Measurements from ENCODE around the gene MIPOL1. TPM values are rescaled to one million over a fixed set of nuclear protein-coding genes. Genes with fewer than 3 reads are reported as not detected.
A peak's percentile ranks its signal among the peaks of the same experiment; 100 is the strongest.

The MIPOL1 gene
- total and polyA plus RNA-seq, 2 of the 13 experiments (the other 11 are each of a cell fraction or from before 2014, with no cell fraction given): 8.6 to 34.2 TPM

DNA sequence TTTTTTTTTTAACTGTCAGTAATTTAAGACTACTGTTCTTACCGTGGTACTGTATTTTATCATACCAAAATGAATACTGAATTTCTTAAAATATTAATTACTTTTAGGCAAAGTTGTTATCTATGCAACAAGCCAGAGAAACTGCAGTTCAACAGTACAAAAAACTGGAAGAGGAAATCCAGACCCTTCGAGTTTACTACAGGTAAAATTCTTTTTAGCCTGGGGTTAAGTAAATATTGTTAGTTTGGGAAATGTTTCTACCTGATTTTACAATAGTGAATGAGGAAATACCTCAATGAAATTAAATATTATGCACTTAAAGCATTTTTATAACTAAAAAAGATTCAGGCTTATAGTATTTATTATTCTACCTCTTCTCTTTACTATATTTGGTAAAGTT lies 225.0 kb downstream of the MIPOL1 start:
- no peak overlapping the region for H2AFZ ChIP-seq (ENCODE audit: low read length)
- H3K36me3 ChIP-seq (replicated peaks in 1 of 2; ENCODE audit: control insufficient read depth in 1 of 2, insufficient read depth in 2 of 2, low read length in 2 of 2): 0 out of 5 replicates have a peak, but pooled peaks cover 0 to 1% of the 10 kb centered on the region in 2 experiments
- no peaks in the 10 kb centered on the region for H4K20me1 ChIP-seq (ENCODE audit: insufficient read depth, low read length)
- H3K27ac ChIP-seq (ENCODE audit: extremely low read length, insufficient read depth, low read length): no peak overlapping the region
- TF ChIP-seq, protein P1, sequence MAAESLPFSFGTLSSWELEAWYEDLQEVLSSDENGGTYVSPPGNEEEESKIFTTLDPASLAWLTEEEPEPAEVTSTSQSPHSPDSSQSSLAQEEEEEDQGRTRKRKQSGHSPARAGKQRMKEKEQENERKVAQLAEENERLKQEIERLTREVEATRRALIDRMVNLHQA (CRISPR knock-in tag; IDR thresholded peaks at IDR 0.05): no peak
- TF ChIP-seq, protein P2, sequence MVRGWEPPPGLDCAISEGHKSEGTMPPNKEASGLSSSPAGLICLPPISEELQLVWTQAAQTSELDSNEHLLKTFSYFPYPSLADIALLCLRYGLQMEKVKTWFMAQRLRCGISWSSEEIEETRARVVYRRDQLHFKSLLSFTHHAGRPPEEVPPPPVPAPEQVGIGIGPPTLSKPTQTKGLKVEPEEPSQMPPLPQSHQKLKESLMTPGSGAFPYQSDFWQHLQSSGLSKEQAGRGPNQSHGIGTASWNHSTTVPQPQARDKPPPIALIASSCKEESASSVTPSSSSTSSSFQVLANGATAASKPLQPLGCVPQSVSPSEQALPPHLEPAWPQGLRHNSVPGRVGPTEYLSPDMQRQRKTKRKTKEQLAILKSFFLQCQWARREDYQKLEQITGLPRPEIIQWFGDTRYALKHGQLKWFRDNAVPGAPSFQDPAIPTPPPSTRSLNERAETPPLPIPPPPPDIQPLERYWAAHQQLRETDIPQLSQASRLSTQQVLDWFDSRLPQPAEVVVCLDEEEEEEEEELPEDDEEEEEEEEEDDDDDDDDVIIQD (CRISPR knock-in tag; IDR thresholded peaks at IDR 0.05; ENCODE audit: low read depth): peak; percentile 60; the same call in 1 of the 2 replicates
- TF ChIP-seq MTF2 (CRISPR knock-in tag; IDR thresholded peaks at IDR 0.05; ENCODE audit: borderline replicate concordance) (no peak), NR2F6 (IDR thresholded peaks at IDR 0.05) (no peak), NR2F6 (CRISPR knock-in tag; IDR thresholded peaks at IDR 0.05) (0 out of 2 replicates have a peak, but pooled peaks have one; percentile 3), NFE2 (CRISPR knock-in tag; IDR thresholded peaks at IDR 0.05) (no peak)
- TF ChIP-seq, protein P3, sequence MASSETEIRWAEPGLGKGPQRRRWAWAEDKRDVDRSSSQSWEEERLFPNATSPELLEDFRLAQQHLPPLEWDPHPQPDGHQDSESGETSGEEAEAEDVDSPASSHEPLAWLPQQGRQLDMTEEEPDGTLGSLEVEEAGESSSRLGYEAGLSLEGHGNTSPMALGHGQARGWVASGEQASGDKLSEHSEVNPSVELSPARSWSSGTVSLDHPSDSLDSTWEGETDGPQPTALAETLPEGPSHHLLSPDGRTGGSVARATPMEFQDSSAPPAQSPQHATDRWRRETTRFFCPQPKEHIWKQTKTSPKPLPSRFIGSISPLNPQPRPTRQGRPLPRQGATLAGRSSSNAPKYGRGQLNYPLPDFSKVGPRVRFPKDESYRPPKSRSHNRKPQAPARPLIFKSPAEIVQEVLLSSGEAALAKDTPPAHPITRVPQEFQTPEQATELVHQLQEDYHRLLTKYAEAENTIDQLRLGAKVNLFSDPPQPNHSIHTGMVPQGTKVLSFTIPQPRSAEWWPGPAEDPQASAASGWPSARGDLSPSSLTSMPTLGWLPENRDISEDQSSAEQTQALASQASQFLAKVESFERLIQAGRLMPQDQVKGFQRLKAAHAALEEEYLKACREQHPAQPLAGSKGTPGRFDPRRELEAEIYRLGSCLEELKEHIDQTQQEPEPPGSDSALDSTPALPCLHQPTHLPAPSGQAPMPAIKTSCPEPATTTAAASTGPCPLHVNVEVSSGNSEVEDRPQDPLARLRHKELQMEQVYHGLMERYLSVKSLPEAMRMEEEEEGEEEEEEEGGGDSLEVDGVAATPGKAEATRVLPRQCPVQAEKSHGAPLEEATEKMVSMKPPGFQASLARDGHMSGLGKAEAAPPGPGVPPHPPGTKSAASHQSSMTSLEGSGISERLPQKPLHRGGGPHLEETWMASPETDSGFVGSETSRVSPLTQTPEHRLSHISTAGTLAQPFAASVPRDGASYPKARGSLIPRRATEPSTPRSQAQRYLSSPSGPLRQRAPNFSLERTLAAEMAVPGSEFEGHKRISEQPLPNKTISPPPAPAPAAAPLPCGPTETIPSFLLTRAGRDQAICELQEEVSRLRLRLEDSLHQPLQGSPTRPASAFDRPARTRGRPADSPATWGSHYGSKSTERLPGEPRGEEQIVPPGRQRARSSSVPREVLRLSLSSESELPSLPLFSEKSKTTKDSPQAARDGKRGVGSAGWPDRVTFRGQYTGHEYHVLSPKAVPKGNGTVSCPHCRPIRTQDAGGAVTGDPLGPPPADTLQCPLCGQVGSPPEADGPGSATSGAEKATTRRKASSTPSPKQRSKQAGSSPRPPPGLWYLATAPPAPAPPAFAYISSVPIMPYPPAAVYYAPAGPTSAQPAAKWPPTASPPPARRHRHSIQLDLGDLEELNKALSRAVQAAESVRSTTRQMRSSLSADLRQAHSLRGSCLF (CRISPR knock-in tag; IDR thresholded peaks at IDR 0.05; ENCODE audit: borderline replicate concordance): peak; percentile 66; the same call in 1 of the 2 replicates
- intact Hi-C loops (cut with micrococcal nuclease; ENCODE audit: unreplicated experiment) (no loop called here), in situ Hi-C loops (cut with HindIII; ENCODE audit: extremely low pct_ligation_motif_present, low pct_unique_long_range_greater_than_20kb) (no loop called here)
- H3K4me2 ChIP-seq (ENCODE audit: low read depth, low read length): no peak overlapping the region
- H3K4me1 ChIP-seq (ENCODE audit: insufficient read depth, low read length): peaks cover 22% of the 10 kb centered on the region
- H3K27me3 ChIP-seq (ENCODE audit: control insufficient read depth in 1 of 2, insufficient read depth in 2 of 2, low read length in 2 of 2): no peaks in the 10 kb centered on the region
- H3K9ac ChIP-seq (ENCODE audit: insufficient read depth, low read depth, low read length): no peak overlapping the region
- WGBS (ENCODE audit: low lambda C conversion rate): 54% methylated on average over 2 of the region's 2 CpGs
- H3K9me3 ChIP-seq (ENCODE audit: low read length): no peaks in the 10 kb centered on the region
- CTCF ChIA-PET (ENCODE audit: low intra/inter-chr PET ratio, low total read pairs): no interaction called here
- H3K4me3 ChIP-seq (replicated peaks in 1 of 3; ENCODE audit: insufficient read depth in 1 of 3, low read depth in 2 of 3, low read length in 3 of 3): no peak overlapping the region
- FAIRE-seq (no peak), ATAC-seq (no peak), DNase-seq (ENCODE audit: low spot score) (no peak)
- POLR2A ChIA-PET: no interaction called here
- no peaks in the 10 kb centered on the region for H3K79me2 ChIP-seq (ENCODE audit: insufficient read depth, low read length)
- no TSS peak for BruUV-seq (replicated peaks)
